Activated CD4-positive, alpha-beta T cell treated with anti-CD3 and anti-CD28 coated beads, Interleukin-2, amount 50 U/mL, for 16 hours (primary cell): ENCODE results near the gene BABAM2.

Experiments used
- DNase-seq: peaks from one replicate; pipeline ENCODE4 v3.0.0-alpha.2; 2020

Gene BABAM2

DNA sequence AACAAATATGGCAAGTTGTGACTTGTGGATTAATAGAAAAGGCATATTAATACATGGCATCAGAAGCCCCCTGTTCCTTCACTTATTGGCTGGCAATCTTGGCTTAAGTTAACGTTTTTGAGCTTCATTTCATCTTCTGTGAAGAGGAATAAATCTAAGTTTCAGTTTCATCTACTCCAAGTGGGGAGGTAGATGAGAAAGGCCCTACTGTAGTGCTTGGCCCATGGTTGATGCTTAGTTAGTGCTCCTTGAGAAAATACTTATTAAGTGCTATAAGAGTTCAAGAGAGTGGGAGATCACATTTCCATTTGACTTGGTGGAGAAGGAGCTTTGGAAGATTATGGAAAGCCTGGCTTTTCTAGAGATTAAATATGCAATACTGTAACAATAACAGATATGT is 244.3 kb downstream of the BABAM2 start:
- DNase-seq: no peak

DNA sequence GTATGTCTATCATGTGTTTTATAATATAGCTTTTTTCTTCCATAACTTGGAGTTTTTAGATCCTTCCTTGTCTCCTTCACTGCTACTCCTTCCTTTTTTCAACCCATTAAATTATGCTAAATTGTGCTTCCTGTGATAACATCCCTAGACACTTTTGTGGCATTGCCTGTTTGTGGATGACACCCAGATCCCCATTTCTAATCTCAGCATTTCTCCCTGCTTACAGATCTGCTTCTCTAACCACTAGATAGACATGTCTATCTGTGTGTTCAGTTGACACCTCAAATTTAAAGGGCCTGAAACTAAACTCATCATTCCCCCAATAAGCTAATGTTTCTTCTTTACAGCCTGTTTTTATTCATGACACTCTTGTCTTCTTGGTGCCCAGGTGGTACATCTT is 244.8 kb downstream of the BABAM2 start:
- DNase-seq: no peak

DNA sequence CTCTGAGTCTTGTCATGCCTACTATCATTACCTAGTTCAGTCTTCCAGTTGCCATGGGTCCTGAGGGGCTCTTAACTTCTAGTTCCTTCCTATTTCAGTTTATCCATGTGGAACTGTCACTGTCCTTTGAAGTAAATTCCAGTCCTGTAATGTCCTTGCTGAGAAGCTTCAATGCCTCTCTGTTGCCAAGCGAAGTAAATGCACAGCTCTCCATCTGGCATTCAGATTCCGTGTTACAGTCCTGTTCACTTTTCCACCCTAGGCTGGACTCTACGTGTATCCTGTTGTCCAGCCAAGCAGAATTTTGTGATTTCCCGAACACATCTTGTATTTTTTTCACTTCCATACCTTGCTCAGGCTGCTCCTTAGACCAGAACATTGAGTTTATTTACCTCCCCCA is 245.3 kb downstream of the BABAM2 start:
- no peak for DNase-seq

DNA sequence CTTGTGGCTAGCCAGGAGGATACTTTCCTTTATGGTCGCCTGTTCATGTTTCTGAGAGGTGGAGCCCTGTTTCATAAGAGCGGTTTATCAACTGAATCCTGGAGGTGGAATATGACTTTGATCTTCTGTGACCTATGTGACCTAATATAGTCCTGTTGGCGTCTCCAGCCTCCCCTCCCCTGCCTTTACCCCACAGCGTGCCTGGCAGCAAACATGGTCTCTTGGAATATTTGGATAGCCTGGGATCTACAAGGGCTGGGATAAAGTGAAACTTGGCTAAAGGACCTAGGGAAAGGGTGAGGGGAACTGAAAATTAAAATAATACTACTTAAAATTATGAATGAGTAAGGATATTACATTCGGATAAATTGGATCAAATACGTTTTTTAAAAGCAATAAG is 246.0 kb downstream of the BABAM2 start:
- no peak for DNase-seq

DNA sequence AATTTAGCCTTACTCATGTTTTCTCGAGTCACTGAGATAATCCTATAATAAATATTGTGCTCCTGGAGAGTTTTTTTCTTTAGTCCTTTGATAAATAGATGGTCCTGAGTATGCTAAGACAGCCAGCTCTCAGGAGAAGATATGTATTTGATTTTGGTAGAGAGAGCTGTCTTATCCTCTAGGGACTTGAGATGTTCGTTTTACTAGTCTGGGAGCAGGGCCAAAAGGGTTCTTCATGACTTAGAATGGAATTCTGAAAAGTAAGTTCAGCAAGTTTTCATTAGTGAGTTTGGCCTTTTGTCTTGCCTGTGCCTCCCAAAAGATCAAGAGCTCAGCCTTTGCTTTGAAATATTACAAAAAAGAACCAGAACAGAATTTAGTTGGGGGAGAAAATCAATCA is 246.7 kb downstream of the BABAM2 start:
- DNase-seq: no peak

GRCh38 chr2:28142386-28142785 is 251.9 kb downstream of the BABAM2 start:
- no peak for DNase-seq

- DNase-seq: no peak
These were observed 257.5 kb downstream of the BABAM2 start for GRCh38 chr2:28148000-28148399.

GRCh38 chr2:28148566-28148965 is 258.0 kb downstream of the BABAM2 start:
- no peak for DNase-seq

GRCh38 chr2:28150236-28150915 is 259.8 kb downstream of the BABAM2 start:
- no peak for DNase-seq

- DNase-seq: no peak
These were observed 260.5 kb downstream of the BABAM2 start for GRCh38 chr2:28150994-28151393.

GRCh38 chr2:28152585-28153280 is 262.2 kb downstream of the BABAM2 start:
- DNase-seq: no peak

DNA sequence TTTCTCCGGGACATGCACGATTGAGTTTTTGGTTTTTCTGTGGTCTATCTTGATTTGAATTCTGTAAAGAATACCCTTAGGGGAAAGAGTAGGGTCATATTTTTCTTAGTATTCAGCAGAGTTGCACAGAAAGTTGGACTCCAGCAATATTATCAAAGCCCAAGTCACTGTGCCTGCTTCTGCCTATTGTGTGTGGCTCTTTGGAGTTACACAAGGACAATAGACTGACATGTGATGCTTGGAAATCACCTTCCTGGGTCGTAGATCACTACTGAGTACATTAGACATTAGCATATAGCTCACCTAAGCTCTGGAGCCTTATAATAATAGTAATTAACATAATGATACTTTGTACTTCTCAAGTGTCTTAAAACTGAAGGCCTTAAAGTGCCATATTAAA is 263.3 kb downstream of the BABAM2 start:
- DNase-seq: no peak

- DNase-seq: no peak
These were observed 264.6 kb downstream of the BABAM2 start for GRCh38 chr2:28155086-28155485.

- no peak for DNase-seq
These were observed 265.1 kb downstream of the BABAM2 start for GRCh38 chr2:28155627-28156026.

- no peak for DNase-seq
These were observed 268.3 kb downstream of the BABAM2 start for GRCh38 chr2:28158791-28159190.

DNA sequence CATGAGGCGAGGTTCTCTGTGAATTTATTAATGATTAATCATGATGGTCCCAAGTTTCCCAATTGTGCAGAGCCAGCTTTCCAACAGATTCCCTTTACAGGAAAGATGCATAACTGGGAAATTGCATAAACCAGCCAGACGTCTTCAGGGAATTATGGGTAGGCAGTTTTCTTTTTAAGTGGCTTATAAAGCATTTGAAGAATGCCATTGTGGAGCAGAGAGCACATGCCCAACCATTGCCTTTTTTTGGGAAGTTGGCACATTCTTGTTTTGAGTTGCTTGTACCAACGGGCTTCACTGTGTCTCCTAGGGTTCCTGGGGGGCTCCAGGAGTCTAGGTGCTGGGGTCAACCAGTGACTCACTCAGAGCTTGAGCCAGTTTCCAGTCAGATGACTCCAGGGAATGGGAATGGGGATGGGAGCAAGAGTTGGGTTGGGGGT is 270.5 kb downstream of the BABAM2 start:
- no peak for DNase-seq

- no peak for DNase-seq
These were observed 270.9 kb downstream of the BABAM2 start for GRCh38 chr2:28161466-28161865.

DNA sequence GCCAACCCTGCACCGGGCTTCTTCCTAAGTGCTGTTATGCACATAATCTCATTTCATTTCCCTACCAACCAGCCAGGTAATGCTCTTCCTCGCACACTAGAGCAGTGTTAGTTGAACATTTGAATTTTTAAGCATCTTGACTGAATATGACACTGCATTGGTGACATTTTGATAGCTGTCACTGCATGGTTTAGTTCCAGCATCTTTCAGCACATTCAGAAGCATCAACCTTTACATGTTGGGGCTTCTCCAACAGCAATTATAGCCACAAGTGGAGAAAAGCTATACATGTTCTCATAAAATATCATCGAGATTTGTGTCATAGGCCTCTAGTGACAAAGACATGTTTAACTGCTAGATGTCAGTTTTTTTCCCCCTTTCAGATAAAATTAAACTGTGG is 272.0 kb downstream of the BABAM2 start:
- DNase-seq: no peak

DNA sequence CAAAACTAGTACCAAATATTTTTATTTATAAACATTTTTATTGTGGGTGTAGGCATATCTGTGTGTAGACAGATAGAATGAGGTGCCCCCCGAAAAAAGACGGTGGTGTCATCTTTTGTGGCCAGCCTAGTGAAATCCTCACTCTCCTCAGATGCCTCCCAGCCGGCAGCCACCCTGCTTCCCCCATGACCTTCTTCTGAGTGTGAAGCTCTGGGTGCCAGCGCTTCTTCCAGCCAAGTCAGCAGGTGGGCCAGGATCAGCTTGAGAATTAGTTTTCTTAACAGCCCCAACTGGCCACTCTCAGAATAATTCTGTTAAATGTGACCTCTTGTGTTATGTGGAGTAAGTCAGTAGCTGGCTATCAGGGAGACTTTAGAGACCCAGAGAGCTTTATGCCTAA is 272.5 kb downstream of the BABAM2 start:
- DNase-seq: no peak

- no peak for DNase-seq
These were observed 273.2 kb downstream of the BABAM2 start for GRCh38 chr2:28163627-28164279.

DNA sequence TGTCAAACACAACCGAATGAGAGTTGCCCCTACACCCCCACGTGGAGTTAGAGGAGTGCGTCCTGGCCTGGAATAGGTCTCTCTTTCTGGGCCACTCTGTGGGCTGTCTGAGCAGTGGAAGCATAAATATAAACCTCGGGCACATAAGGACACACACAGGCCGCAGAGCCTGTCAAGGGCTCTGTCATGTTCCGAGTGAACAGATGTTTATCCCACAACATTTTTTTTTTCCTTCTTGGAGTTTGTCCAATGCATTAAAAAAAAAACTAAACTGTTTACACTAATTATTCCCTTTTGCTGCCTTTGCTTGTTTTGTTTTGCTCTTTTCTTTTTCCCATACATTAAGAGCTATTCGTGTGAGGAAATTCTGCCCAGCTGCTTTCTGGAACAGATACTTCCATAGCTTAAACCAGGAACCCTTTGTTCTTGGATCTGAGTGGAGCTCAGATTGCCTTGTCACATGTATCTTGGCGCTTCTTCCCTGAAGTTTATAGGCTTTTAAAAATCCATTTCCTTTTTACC is 273.8 kb downstream of the BABAM2 start:
- DNase-seq: no peak

GRCh38 chr2:28165087-28165635 is 274.6 kb downstream of the BABAM2 start:
- no peak for DNase-seq

- DNase-seq: no peak
These were observed 276.4 kb downstream of the BABAM2 start for GRCh38 chr2:28166956-28167355.

DNA sequence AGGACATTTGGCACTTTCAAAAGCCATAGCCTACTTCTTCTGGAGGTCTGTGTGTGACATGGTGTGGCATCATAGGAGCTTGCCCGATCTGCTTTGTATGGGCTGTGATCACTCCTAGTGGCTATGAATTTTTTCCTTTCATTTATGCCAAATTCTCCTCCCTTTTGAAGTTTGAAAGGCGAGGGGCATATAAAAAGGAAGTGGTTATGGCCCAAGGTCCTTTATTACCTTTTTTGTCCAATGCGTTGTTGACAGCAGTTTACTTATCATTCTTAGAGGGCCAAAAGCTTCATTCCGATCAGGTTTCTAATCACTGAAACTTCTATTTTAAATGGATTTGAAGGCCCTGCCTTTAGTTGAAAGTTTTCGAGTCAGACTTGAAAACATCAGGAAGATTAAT is 277.8 kb downstream of the BABAM2 start:
- no peak for DNase-seq
